GM23338 (cell line): ENCODE data around the gene GOLGA6A.

Experiments
- CREB1 ChIP-seq: fragments of 250-450 bp; sonication (Bioruptor Pico); IDR thresholded peaks from 2 replicates; pipeline ENCODE4 v1.5.0; 2020; ENCODE audit warnings: low read depth, mild to moderate bottlenecking, moderate library complexity
- CTCF ChIP-seq, 2 experiments: fragments of 200-600 bp in 1 of 2; sonication (generic) in 1 of 2; conservative IDR thresholded peaks; 2 replicates each; pipeline versions ENCODE4 v1.5.1 to v1.6.1; 2016 to 2017; ENCODE audit warnings: antibody characterized with exemption in 2 of 2, low read depth in 2 of 2, mild to moderate bottlenecking in 2 of 2, moderate library complexity in 1 of 2
- ETS1 ChIP-seq: IDR thresholded peaks from 2 replicates; pipeline ENCODE4 v1.6.1; 2016; ENCODE audit warnings: antibody characterized with exemption
- EZH2 ChIP-seq: fragments of 200-600 bp; sonication (generic); IDR thresholded peaks from one replicate; pipeline ENCODE4 v1.8.0; 2017; ENCODE audit warnings: antibody characterized with exemption, mild to moderate bottlenecking, low read depth; ENCODE audit not compliant: unreplicated experiment
- EZH2phosphoT487 ChIP-seq: fragments of 200-600 bp; sonication (generic); IDR thresholded peaks from one replicate; pipeline ENCODE4 v1.8.1; 2018; ENCODE audit warnings: antibody characterized with exemption; ENCODE audit not compliant: unreplicated experiment
- JUNB ChIP-seq: IDR thresholded peaks from one replicate; pipeline ENCODE4 v1.6.1; 2016; ENCODE audit warnings: antibody characterized with exemption; ENCODE audit not compliant: unreplicated experiment
- NANOG ChIP-seq: IDR thresholded peaks from 2 replicates; pipeline ENCODE4 v1.6.1; 2016; ENCODE audit warnings: antibody characterized with exemption, borderline replicate concordance
- POLR2AphosphoS5 ChIP-seq: IDR thresholded peaks from 2 replicates; pipeline ENCODE4 v1.6.1; 2016; ENCODE audit warnings: antibody characterized with exemption, low read depth
- REST ChIP-seq: IDR thresholded peaks from one replicate; pipeline ENCODE4 v1.6.1; 2018; ENCODE audit warnings: antibody characterized with exemption; ENCODE audit not compliant: unreplicated experiment
- ZNF331 ChIP-seq: fragments of 250-450 bp; sonication (Bioruptor Pico); IDR thresholded peaks from 2 replicates; pipeline ENCODE4 v1.5.0; 2020; ENCODE audit warnings: low read depth, mild to moderate bottlenecking, moderate library complexity
- ZNF462 ChIP-seq: fragments of 250-450 bp; sonication (Bioruptor Pico); IDR thresholded peaks from 2 replicates; pipeline ENCODE4 v1.5.0; 2020; ENCODE audit warnings: mild to moderate bottlenecking, moderate library complexity

- TF ChIP-seq POLR2AphosphoS5 (no peak), CTCF (conservative IDR thresholded peaks at IDR 0.05; ENCODE audit: low read depth in 2 of 2) (no peak), REST (no peak), EZH2 (no peak), CREB1 (CRISPR knock-in tag) (no peak), EZH2phosphoT487 (no peak), ETS1 (no peak), ZNF331 (CRISPR knock-in tag) (no peak), JUNB (no peak), ZNF462 (CRISPR knock-in tag) (no peak), NANOG (no peak)
Measured at GRCh38 chr15:74032606-74033561, 49.5 kb downstream of the GOLGA6A start.
